Activated B cell treated with CpG ODN at 0.5 μM for 24 hours (primary cell): ENCODE data around the gene AKIP1. TPM values are rescaled to one million over a fixed set of nuclear protein-coding genes. Genes with fewer than 3 reads are reported as not detected.

Source experiments
- ATAC-seq: fragments of 200-7000 bp; cut with Tn5 transposase; one replicate; pipeline ENCODE4 v1.10.0; 2021; ENCODE audit warnings: low read depth, mild to moderate bottlenecking, moderate library complexity
- CTCF ChIA-PET: fragments of 350-600 bp; sonication (Branson Sonifier 250); formaldehyde crosslinking; loops from one replicate; lab custom pipeline; 2021; ENCODE audit warnings: antibody characterized with exemption; lab: Charles Lee
- POLR2A ChIA-PET: fragments of 350-600 bp; sonication (Branson Sonifier 250); formaldehyde crosslinking; loops from one replicate; lab custom pipeline; 2021; ENCODE audit warnings: antibody characterized with exemption; lab: Charles Lee
- DNase-seq: peaks from one replicate; pipeline ENCODE4 v3.0.0; 2022
- H3K27ac Mint-ChIP-seq: one replicate; pipeline ENCODE4 v1.8.0; 2020; ENCODE audit warnings: mixed read lengths
- H3K27me3 Mint-ChIP-seq: one replicate; pipeline ENCODE4 v1.8.0; 2021; ENCODE audit warnings: mixed read lengths
- H3K36me3 Mint-ChIP-seq: one replicate; pipeline ENCODE4 v1.8.0; 2021; ENCODE audit warnings: low read depth, mixed read lengths
- H3K4me1 Mint-ChIP-seq: one replicate; pipeline ENCODE4 v1.8.0; 2021; ENCODE audit warnings: mixed read lengths
- H3K4me3 Mint-ChIP-seq: one replicate; pipeline ENCODE4 v1.8.0; 2020; ENCODE audit warnings: mild to moderate bottlenecking, mixed read lengths
- H3K9me3 Mint-ChIP-seq: one replicate; pipeline ENCODE4 v1.8.0; 2020; ENCODE audit warnings: mixed read lengths
- CTCF ChIP-seq: fragments of 200-600 bp; IDR thresholded peaks from one replicate; pipeline ENCODE4 v1.8.0; 2022; ENCODE audit warnings: antibody characterized with exemption, mild to moderate bottlenecking
- intact Hi-C: fragments of 100-400 bp; cut with micrococcal nuclease; formaldehyde crosslinking; loops from one replicate; pipeline ENCODE4 v1.15.1; 2024
- total RNA-seq: library from RNA; stranded (reverse); gene quantifications from 2 replicates; pipeline ENCODE4 v1.2.3, GENCODE V29; 2022

Gene AKIP1
- total RNA-seq, 1 donor from 2014 or later: 7.1 TPM

GRCh38 chr11:8914661-8915018 lies 3.7 kb downstream of the AKIP1 start:
- intact Hi-C loops: loop anchor here (1.0 to 5.0 kb wide), 4 partner anchors 45 to 1383 kb away; no protein-coding TSS in a partner anchor
- ATAC-seq: no peak
- TF ChIP-seq CTCF: no peak
- no peak for DNase-seq
- CTCF ChIA-PET: interaction anchor here (0.8 to 2.5 kb wide), 7 partner anchors 11 to 909 kb away, joined by 3 to 25 read pairs (median 5); no protein-coding TSS in a partner anchor
- Mint-ChIP-seq H3K4me1 (peaks cover 27% of the 10 kb centered on the region), H3K36me3 (peaks cover 15% of the 10 kb centered on the region), H3K27me3 (no peaks in the 10 kb centered on the region), H3K27ac (no peak overlapping the region), H3K9me3 (no peaks in the 10 kb centered on the region), H3K4me3 (no peak overlapping the region)
- POLR2A ChIA-PET: interaction anchor here (1.2 to 1.3 kb wide), 2 partner anchors 50 to 226 kb away, joined by 3 read pairs; no protein-coding TSS in a partner anchor

- Mint-ChIP-seq H3K36me3 (peaks cover 24% of the 10 kb centered on the region), H3K9me3 (no peaks in the 10 kb centered on the region), H3K4me1 (peaks cover 18% of the 10 kb centered on the region), H3K27ac (no peak overlapping the region), H3K27me3 (no peaks in the 10 kb centered on the region), H3K4me3 (no peak overlapping the region)
- DNase-seq (no peak), ATAC-seq (no peak)
- intact Hi-C loops: no loop called here
- CTCF ChIA-PET: no interaction called here
- POLR2A ChIA-PET: no interaction called here
- TF ChIP-seq CTCF: no peak
Observed at GRCh38 chr11:8917157-8917825, 6.3 kb downstream of the AKIP1 start.

- Mint-ChIP-seq H3K4me1 (no peaks in the 10 kb centered on the region), H3K9me3 (no peaks in the 10 kb centered on the region), H3K36me3 (peaks cover 23% of the 10 kb centered on the region), H3K27me3 (no peaks in the 10 kb centered on the region), H3K27ac (no peak overlapping the region), H3K4me3 (no peak overlapping the region)
- ChIA-PET POLR2A (interaction anchor here (0.6 to 0.7 kb wide), 2 partner anchors 10 to 1132 kb away, joined by 3 read pairs; no protein-coding TSS in a partner anchor), CTCF (no interaction called here)
- intact Hi-C loops: no loop called here
- DNase-seq: no peak
- TF ChIP-seq CTCF: no peak
- ATAC-seq: no peak
Observed at GRCh38 chr11:8922691-8923090, 11.7 kb downstream of the AKIP1 start.

- H3K4me1 Mint-ChIP-seq: no peaks in the 10 kb centered on the region
- POLR2A ChIA-PET: no interaction called here
- no peaks in the 10 kb centered on the region for H3K27me3 Mint-ChIP-seq
- no peaks in the 10 kb centered on the region for H3K9me3 Mint-ChIP-seq
- CTCF ChIA-PET: interaction anchor here (1.1 kb wide), 1 partner anchor 11 kb away, joined by 3 read pairs; no protein-coding TSS in a partner anchor
- no peak overlapping the region for H3K27ac Mint-ChIP-seq
- no peak for TF ChIP-seq CTCF
- DNase-seq (no peak), ATAC-seq (no peak)
- H3K36me3 Mint-ChIP-seq: peaks cover 9% of the 10 kb centered on the region
- intact Hi-C loops: no loop called here
- H3K4me3 Mint-ChIP-seq: no peak overlapping the region
Observed at GRCh38 chr11:8925711-8926110, 14.7 kb downstream of the AKIP1 start.

- H3K27me3 Mint-ChIP-seq: no peaks in the 10 kb centered on the region
- H3K4me1 Mint-ChIP-seq: no peaks in the 10 kb centered on the region
- ChIA-PET CTCF (interaction anchor here (1.1 kb wide), 1 partner anchor 11 kb away, joined by 3 read pairs; no protein-coding TSS in a partner anchor), POLR2A (interaction anchor here (0.6 kb wide), 1 partner anchor 92 kb away, joined by 5 read pairs; no protein-coding TSS in a partner anchor)
- no peaks in the 10 kb centered on the region for H3K9me3 Mint-ChIP-seq
- no peak overlapping the region for H3K4me3 Mint-ChIP-seq
- peaks cover 7% of the 10 kb centered on the region for H3K36me3 Mint-ChIP-seq
- no peak for DNase-seq
- intact Hi-C loops: no loop called here
- no peak for ATAC-seq
- H3K27ac Mint-ChIP-seq: no peak overlapping the region
- TF ChIP-seq CTCF: no peak
Observed at GRCh38 chr11:8926236-8926635, 15.2 kb downstream of the AKIP1 start.
